ENCODE measurements around the gene ARHGEF12. TPM values are rescaled to one million over a fixed set of nuclear protein-coding genes. Genes with fewer than 3 reads are reported as not detected.

Gene ARHGEF12
- total RNA-seq, 1 donor from 2014 or later, result 85.6 TPM

DNA sequence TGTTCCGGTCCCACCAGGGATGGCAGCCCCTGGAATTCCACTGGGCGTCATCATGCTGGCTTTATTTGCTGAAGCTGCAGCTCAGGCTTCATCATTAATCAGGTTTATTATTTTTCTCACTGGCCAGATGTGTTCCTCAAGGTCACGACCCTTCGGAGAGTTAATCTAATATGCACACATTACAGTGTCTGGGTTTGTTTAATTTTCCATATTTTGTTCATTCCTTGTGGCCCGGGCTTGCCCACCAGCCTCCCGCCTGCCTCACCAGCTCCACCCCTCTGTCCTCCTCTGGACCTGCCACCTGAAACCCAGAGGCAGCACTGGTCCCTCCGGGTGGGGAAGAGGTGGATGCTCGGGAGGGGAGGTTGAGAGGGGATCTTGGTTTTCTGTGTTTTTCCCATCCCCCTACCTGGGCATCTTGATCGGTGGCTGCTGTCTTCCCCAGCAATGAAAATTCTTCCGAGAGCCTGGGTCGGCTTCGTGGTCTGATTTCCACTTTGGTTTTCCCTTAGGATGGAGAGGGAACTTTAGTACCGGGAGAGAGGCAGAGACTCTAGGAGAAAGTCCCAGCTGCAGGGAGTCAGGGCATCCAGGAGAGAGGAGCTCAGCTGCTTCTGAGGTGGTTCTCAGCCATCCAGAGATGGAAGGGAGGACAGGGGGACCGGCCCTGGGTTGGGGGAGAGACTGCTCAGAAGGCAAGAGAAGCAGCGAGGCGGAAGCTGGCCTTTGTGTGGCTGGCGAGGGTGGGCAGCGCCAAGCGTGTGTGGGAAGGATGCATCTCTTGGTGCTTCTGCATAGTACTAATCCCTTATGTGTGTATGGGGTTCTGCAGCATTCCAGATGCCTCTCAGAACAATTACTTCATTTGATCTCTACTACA lies 177.5 kb downstream of the ARHGEF12 start:
- DNase-seq (ENCODE audit: low read depth), result no peak

DNA sequence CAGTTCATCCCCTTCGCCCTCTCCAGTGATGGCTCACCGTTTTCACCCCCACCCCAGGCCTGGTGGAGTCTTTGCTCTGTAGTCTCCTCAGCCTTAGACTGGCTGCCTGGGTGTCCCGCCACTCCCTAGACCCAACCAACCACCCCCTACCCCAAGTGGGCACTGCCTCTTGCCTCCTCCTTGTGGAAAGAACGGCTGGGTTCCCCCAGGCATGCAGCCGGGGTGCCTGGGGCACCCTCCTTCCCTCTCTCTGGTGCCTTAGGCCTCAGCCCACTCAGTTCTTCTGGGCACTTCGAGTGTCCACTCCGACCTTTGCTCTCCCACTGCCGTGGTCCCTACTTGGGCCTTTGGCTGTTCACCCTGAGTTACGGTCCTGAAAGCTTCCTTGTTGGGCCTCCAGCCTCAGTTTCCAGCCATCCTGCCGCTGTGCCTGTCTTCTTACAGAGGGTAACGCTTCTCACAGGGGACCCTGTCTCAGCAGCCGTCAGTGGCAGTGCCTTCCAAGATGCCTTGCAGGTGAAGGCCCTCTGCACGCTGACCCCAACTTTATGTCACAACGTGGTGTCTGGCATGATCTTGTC lies 178.4 kb downstream of the ARHGEF12 start:
- no peak for DNase-seq (ENCODE audit: low read depth)

DNA sequence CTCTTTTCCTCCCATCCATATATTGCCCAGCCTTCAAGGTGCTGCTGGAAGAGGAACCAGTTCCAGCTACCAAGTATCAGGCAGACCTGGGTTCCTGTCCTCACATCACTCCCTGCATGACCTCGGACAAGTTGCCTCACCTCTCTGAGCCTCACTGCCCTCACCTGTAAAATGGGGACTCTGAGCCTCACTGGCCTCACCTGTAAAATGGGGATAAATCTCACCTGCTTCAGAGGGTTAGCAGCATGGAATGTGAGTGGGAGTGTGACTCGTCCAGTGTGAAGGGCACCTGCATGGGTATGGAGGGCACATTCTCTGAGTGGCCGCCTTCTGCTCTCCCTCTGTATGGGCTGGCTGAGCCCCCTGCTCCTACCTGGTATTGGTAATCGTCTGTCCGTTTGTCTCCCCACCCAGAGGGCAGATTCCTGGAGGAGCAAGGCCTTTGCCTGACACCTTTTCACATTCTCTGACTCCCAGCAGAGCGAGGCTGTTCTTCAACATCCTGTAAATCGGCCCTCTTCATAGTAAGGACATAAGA lies 179.0 kb downstream of the ARHGEF12 start:
- no peak for DNase-seq (ENCODE audit: low read depth)

DNA sequence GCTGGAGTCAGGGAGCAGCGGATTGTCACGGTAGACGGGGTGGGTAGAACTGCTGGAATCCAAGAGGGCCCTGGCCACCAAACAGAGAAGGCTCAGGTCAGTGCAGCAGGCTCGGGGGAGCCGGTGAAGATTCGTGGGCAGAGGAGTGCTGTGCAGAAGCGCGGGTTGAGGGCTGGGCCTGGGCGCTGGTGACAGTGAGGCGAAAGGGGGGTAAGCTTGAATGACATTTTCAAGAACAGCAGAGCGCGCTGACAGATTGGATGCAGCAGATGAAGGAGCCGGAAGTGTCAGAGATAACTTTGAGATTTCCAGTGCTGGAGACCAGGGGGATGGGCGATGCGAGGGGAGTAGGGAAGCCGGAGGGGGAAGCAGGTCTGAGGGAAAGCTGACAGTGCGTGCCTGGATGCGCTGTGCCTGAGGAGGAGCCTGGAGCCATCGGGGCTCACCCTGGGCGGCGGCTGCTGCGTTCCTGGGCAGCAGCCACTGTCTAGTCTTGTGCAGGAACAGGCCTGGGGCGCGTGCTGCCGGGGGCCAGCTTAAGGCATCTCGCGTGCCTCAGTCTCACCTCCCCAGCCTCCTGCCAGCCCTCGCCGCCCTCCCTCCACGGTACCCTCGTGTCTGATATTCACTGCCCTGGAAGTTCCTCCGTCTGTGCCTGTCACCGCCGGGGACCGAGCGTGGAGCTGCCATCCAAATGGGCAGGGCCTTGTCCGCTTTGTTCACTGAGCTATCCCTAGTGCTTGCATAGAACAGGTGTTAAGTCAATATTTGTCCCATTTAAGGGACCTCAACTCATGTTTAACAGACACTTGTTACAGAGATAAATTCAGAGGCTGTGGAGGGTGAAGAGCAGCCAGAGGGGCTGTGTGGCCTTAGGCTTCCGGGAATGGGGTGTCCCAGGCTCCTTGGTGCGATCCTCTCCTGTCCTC lies 180.5 kb downstream of the ARHGEF12 start:
- peak; percentile 30 for DNase-seq (ENCODE audit: low read depth)

DNA sequence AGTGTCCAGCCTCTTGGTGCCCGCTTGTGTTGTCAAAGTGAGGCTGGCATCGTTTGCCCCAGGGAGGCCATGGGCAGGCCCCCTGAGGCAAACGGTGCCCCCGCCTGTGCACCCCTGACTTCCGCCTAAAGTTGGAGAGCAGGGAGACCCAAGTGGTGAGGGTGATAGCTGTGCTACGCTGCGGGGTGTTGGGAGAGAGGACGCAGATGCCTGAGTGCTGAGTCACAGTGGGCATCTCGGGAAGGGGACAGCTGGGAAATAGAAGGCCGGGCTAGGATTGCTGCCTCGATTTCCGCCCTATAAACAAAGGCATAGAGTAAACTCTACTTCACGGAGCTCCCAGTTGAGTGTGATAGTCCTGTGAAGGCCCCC lies 181.2 kb downstream of the ARHGEF12 start:
- DNase-seq (ENCODE audit: low read depth), result peak; percentile 90

DNA sequence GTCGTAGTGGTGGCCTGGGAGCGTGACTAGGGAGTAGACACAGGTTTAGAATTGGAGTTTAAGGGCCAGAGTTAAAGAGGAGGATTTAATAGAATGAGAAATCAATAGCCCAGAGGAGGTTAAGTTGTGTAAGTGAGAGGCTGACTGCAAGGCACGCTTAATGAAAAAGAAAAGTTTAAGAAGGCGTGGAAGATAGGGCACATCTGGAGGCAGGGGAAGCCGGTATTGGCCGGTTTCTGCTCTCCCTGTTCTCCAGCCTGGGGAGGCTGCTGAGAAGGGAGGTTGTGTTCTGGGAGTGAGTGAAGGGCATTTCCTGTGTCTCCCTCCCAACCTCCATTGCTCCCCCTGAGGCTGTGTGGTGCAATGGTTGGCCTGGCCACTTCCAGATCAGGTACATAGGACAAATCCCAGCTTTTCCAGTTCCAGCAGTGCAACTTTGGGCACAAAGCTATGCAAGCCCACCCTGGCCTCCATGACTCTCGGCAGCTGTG lies 181.6 kb downstream of the ARHGEF12 start:
- DNase-seq (ENCODE audit: low read depth), result no peak

DNA sequence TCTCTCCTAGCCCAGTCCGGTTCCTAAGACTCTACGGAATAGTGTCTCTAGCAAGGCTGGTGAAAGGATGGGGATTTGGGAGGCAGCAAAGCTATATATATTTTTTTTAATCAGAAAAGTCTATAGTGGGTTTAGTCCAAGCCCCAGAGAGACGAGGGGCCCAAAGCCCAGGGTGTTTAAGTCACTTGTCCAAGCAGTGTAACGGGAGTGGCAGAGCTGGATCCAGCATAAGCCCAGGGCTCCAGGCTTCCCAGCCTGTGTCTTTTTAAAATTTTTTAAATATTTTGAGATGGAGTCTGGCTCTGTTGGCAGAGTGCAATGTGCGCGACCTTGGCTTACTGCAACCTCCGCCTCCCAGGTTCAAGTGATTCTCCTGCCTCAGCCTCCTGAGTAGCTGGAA lies 182.1 kb downstream of the ARHGEF12 start:
- DNase-seq (ENCODE audit: low read depth), result no peak

DNA sequence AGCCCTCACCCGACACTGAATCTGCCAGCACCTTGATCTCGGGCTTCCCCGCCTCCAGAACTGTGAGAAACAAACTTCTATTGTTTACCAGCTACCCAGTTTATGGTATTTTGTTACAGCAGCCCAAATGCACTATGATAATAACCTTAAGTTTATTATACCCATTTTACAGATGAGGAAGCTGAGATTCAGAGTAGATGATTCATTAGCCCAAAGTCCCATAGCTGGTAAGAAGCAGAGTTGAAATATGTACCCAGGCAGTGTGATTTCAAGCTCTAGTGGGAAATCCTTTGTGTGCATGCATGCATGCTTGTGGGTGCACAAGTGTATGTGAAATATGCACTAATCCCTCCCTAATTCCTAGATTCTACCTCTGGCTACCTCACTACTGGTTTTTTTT lies 183.3 kb downstream of the ARHGEF12 start:
- DNase-seq (ENCODE audit: low read depth), result no peak

DNA sequence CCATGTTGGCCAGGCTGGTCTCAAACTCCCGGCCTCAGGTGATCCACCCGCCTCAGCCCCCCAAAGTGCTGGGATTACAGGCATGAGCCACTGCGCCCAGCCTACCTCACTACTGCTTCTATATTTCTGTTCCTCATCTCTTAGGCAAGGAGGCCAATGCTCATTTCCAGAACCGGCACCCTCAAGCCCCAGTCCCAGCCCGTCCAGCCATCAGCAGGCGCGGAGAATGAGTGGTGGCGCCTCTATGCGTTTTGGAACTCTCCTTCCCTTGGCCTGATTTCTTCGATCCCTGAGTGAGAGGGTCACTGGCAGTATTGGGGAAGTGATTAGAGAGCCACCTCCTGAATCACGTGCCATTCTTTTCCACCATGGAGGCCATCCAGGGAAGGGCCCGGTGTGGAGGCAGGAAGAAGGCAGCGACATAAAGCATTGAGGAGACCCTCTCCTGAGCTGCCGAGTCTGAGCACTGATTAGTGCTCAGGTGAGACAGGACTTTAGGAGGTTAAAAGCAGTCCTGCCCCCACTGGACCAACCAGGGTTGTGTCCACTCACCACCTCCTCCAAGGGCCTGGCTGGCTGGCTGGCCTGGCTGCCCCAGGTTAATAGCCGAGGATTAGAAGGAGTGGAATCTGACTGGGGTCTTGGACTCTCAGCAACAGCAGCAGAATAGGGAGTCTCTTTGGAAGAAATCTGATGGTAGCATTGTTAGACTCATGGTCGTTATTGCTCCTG lies 184.0 kb downstream of the ARHGEF12 start:
- DNase-seq (ENCODE audit: low read depth), result no peak

DNA sequence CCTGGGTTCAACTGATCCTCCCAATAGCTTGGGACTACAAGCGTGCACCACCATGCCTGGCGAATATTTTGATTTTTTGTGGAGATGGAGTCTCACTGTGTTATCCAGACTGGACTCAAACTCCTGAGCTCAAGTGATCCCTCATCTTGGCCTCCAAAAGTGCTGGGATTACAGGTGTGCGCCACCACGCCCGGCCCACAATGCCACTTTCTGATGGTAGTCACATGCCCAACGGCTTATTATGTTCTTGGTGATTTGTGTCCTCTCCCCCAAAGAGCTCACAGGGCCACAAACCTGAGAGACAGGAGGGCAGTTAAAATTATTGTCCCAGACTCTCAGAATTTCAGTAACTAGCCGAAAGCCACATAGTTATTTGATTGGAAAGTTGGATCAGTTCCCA lies 185.0 kb downstream of the ARHGEF12 start:
- no peak for DNase-seq (ENCODE audit: low read depth)

DNA sequence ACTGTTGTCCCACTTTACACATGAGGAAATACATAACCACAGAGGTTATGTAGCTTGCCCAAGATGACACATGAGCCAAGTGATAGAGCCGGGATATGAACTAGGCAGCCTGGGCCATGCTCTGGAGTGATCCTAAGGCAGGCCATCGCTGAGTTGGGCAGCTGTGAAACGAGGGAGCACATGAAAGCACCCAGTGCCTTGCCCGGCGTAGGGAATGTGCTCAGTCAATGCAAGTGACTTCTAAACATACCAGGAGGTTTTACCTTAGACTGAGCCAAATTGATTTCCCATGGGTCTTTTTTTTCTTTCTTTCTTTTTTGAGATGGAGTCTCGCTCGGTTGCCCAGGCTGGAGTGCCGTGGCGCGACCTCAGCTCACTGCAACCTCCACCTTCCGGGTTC lies 185.8 kb downstream of the ARHGEF12 start:
- DNase-seq (ENCODE audit: low read depth), result no peak

DNA sequence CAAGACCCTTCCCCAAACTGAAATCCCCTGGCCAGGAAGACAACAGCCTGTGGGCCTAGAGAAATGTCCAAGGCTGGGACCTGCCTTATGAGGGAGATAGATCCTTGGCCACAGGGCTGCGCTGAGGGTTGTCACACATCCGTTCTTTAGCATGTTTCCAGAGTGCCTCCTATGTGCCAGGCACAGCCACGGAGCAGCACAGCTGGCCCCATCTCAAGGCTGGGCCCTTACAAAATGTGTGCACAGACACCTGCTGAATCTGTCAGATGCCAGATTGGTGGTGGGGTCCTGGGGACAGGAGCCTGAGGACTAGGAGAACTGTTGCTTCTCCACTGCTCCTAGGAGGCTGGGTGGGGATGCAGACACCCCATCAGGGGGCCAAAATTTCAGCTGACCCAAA lies 186.5 kb downstream of the ARHGEF12 start:
- DNase-seq (ENCODE audit: low read depth), result no peak

DNA sequence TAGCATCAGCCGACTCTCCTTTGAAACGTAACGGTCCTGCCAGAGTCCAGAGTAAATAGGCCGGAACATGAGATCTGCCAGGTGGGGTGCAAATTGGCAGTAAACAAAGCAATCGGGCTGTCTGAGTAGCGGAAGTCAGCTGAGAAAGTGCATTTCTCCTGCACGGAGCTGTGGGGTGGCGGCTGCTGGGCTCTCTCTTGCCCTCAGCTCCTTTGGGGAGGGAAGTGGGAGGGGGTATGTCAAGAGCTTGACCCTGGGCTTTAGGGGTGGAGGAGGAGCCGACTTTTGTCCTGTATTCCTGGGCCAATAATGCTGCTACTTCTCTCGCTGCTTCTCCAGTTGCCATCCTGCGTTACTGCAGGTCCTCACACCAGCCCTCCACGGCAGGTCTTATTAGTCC lies 187.0 kb downstream of the ARHGEF12 start:
- no peak for DNase-seq (ENCODE audit: low read depth)

DNA sequence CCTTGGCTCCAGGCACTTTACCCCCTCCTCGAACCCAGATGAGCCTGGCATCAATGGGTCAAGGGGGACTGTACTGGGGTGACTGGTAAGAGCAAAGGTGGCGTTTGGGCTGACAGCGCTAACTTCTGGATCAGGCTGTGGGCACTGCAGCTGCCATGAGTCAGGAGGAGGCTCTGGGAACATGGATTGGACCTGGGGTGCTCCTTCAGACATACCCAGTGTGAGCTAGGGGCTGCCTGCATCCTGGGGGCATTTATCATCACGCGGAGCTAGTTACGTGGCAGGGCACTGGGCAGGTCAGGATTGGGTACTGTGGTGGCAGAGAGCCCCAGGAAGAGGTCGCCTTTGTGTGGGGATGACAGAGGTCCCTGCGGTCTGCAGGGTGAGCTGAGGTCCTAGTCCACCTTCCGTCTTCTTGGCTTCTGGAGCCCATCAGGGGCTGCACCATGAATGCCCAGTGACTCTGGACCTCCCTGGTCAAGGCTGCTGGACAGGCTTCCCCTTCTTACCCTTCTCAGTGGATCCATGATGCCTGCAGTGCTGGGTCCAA lies 188.4 kb downstream of the ARHGEF12 start:
- no peak for DNase-seq (ENCODE audit: low read depth)

DNA sequence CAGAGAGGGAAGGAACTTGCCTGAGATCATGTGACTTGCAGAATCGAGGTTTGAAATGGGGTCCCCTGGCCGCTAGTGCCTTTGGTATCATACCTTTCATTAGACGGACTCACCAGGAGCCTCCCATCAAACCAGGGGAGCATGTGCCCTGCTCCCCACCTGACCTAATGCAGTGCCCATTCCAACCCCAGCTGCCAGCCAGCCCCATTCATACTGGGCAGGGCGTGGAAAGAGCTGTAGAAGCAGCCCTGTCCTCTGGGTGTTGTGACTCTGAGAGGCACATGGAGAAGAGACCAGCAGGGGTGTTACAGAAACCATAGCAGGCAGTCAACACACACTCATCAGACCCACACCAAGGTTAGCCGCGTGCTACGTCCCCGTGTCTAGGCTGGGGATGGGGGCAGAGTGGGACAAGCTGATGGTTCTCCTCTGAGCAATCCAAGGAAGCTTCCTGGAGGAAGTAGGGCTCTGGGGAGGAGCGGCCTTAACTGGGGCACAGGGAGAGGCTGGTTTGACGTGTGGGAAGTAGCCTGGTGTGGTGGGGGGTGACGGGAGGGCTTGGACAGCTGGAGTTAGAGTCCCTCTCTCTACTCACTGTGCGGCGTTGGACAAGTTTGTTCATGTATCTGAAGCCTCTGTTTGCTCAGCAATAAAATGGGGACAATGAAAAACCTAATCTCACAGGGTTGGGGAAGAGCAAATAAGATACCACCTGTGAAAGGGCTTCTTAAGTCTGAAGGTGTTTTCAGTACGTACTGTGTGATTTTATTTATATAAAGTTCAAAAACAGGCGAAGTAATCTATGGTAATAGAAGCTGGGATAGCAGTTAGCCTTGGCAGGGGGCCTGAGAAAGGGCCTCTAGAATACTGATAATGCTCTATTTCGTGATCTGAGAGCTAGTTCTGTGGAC lies 189.3 kb downstream of the ARHGEF12 start:
- DNase-seq (ENCODE audit: low read depth), result no peak

DNA sequence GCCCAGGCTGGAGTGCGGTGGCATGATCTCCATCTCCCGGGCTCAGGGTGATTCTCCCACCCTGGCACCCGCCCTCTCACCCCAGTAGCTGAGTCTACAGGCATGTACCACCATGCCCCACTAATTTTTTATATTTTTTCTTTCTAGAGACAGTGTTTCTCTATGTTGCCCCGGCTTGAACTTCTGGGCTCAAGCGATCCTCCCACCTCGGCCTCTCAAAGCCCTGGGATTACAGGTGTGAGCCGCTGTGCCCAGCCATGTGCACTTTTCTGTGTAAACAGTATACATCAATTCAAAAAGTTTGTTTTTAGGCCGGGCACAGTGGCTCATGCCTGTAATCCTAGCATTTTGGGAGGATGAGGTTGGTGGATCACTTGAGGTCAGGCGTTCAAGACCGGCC lies 190.0 kb downstream of the ARHGEF12 start:
- DNase-seq (ENCODE audit: low read depth), result no peak

DNA sequence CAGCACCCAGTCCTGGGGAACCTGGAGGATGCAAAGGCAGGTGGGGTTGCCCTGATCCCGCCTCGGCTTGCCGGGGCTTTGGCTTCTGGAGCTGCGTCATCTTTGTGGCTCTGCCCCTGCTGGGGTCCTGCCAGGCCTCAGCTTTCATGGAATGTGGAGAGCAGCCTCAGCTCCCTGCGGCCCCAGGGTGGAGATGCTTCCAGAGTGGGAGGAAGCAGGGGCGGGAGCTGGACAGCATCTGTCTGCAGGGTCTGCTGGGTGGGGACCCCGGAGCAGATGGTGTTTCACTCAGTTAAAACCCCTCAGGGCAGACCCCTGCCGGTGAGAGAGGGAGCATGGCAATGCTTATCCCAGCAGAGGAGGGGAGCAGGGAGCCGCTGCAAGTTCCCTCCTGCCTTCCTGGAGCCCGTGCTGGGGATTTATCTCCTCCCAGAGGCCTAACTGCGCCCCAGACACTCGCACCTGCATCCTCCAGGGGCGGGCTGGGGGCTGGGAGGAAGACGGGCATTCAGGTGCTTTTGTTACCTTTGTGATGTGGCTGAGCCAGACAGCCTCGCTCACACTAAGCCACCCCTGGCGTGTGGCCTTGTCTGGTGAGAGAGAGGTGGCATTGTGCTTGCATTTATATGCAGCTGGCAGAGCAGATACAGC lies 191.0 kb downstream of the ARHGEF12 start:
- DNase-seq (ENCODE audit: low read depth), result peak; percentile 56

DNA sequence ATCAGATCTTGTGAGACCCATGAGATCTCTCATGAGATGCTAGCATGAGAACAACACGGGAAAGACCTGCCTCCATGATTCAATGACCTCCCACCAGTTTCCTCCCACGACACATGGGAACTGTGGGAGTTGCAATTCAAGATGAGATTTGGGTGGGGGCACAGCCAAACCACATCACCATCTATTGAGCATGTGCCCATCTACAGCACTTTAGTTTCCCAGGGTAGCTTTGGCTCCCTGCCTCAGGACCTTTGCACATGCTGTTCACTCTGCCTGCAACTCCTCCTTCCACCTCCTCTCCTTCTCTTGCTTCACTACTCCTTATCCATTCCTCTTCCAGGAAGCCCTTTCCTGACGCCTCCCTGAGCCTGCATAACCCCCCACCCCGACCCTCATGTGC lies 192.5 kb downstream of the ARHGEF12 start:
- DNase-seq (ENCODE audit: low read depth), result no peak

DNA sequence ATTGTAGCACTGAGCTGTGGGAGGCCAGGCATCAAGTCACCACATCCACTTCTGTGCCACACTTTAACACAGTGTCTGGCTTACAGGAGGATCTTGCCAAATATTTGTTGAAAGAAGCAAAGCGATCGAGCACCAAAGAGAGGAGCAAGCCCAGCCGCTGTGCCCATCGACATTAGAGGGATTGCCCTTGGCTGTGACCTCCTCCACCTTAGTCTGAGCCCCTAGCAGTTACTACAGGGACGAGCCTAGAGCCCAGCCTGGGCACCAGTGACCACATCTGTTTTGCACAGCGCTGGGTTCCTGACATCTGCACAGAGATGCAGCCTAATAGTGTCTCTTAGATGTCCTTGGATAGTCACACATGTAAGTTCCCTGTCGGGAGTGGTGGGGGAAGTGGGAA lies 193.0 kb downstream of the ARHGEF12 start:
- no peak for DNase-seq (ENCODE audit: low read depth)
